Right lobe of liver (tissue), 4 donors: ENCODE results near the gene STEAP1B.

Source experiments
- POLR2A ChIP-seq: fragments of 450-650 bp; IDR thresholded peaks from one replicate; pipeline ENCODE4 v1.6.1; 2017; ENCODE audit warnings: antibody characterized with exemption, mild to moderate bottlenecking
- TF ChIP-seq, protein P1 (sequence below), 4 donors: fragments of 200-600 bp in 3 of 4; fragments of 450-650 bp in 1 of 4; IDR thresholded peaks; one replicate each; pipeline versions ENCODE4 v1.5.1 to v1.8.0; 2016 to 2022; ENCODE audit warnings: antibody characterized with exemption in 4 of 4, mild to moderate bottlenecking in 2 of 4
- donor health status: DM: no; HTN: no; CAD: no.
- donor health status: DM: no; HTN: no; CAD: no.
- donor health status: DM: no; HTN: yes; CAD: no.

DNA sequence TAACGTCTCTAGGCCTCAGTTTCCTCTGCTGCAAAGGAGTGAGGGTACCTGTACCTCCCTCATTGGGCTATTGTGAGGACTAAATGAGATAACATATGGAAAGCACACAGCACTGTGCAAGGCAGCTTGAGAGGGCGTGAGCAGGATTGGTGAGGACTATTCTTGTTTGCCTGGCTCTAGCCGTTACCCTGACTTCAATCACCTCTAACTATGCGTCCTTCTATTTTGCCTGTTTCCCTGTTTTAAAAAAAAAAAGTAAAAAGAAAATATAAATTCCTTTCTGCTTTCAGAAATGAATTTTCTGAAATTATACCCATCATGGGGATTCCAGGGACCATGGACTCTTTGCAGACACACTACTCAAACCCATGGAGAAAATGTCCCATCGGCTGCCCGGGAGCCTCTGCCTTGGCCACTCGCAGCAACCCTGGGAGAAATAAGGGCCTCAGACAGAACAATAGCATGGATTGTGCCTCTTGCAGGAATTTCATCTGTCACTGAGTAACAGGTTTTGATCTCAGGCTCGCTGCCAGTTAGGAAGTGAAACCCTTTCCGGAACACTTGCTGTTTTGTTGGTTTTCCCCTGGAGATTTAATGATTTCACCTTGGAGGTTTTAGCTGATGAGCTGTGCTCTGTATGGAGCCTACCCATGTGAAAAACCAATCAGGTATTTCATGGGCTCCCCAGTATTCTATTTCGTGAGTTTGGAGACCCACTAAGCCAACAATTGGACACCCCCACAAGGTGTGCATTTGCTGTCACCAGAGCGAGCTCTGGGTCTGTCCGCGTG, 55.6 kb downstream of the STEAP1B start:
- TF ChIP-seq, protein P1, sequence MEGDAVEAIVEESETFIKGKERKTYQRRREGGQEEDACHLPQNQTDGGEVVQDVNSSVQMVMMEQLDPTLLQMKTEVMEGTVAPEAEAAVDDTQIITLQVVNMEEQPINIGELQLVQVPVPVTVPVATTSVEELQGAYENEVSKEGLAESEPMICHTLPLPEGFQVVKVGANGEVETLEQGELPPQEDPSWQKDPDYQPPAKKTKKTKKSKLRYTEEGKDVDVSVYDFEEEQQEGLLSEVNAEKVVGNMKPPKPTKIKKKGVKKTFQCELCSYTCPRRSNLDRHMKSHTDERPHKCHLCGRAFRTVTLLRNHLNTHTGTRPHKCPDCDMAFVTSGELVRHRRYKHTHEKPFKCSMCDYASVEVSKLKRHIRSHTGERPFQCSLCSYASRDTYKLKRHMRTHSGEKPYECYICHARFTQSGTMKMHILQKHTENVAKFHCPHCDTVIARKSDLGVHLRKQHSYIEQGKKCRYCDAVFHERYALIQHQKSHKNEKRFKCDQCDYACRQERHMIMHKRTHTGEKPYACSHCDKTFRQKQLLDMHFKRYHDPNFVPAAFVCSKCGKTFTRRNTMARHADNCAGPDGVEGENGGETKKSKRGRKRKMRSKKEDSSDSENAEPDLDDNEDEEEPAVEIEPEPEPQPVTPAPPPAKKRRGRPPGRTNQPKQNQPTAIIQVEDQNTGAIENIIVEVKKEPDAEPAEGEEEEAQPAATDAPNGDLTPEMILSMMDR (IDR thresholded peaks at IDR 0.05): no peak
- no peak for TF ChIP-seq POLR2A
